HL-60 (cell line): ENCODE data around the gene TBX3.

Source experiments
- DNase-seq, 2 experiments: peaks; one replicate each; pipeline ENCODE4 v3.0.0-alpha.2; 2010 to 2020; ENCODE audit warnings: low read depth in 1 of 2, low spot score in 1 of 2
- H3K27ac ChIP-seq: fragments of 250-450 bp; sonication (Bioruptor Pico); replicated peaks from 2 replicates; pipeline ENCODE4 v1.5.1; 2020; ENCODE audit warnings: mild to moderate bottlenecking, moderate library complexity
- H3K27me3 ChIP-seq: fragments of 250-450 bp; sonication (Bioruptor Pico); 2 replicates; pipeline ENCODE4 v1.5.1; 2021; ENCODE audit warnings: mild to moderate bottlenecking, moderate library complexity; ENCODE audit not compliant: insufficient read depth, poor library complexity, severe bottlenecking
- H3K4me3 ChIP-seq: replicated peaks from 2 replicates; pipeline ENCODE4 v1.5.1; 2011; ENCODE audit warnings: mild to moderate bottlenecking, control low read depth, low read length; ENCODE audit not compliant: insufficient read depth
- GABPA ChIP-seq: IDR thresholded peaks from 2 replicates; pipeline ENCODE4 v1.6.1; 2012; ENCODE audit warnings: low read depth
- POLR2AphosphoS5 ChIP-seq: IDR thresholded peaks from 2 replicates; pipeline ENCODE4 v1.6.1; 2012; ENCODE audit warnings: low read depth
- REST ChIP-seq: IDR thresholded peaks from 2 replicates; pipeline ENCODE4 v1.6.1; 2012; ENCODE audit warnings: low read depth; ENCODE audit not compliant: insufficient replicate concordance
- SPI1 ChIP-seq: IDR thresholded peaks from 2 replicates; pipeline ENCODE4 v1.6.1; 2012; ENCODE audit warnings: low read depth, mild to moderate bottlenecking, borderline replicate concordance
- TF ChIP-seq, protein P1 (sequence below): IDR thresholded peaks from one replicate; pipeline ENCODE4 v1.5.1; 2011; ENCODE audit warnings: low read length, control low read depth, inconsistent platforms; ENCODE audit not compliant: insufficient read depth

Gene TBX3

GRCh38 chr12:114702462-114702861 is 18.5 kb upstream of the TBX3 start:
- Histone ChIP-seq H3K27ac (no peak overlapping the region), H3K4me3 (no peak overlapping the region), H3K27me3 (peaks cover 36% of the 10 kb centered on the region)
- no peak for DNase-seq
- TF ChIP-seq REST (no peak), POLR2AphosphoS5 (no peak), GABPA (no peak), SPI1 (no peak)
- TF ChIP-seq, protein P1, sequence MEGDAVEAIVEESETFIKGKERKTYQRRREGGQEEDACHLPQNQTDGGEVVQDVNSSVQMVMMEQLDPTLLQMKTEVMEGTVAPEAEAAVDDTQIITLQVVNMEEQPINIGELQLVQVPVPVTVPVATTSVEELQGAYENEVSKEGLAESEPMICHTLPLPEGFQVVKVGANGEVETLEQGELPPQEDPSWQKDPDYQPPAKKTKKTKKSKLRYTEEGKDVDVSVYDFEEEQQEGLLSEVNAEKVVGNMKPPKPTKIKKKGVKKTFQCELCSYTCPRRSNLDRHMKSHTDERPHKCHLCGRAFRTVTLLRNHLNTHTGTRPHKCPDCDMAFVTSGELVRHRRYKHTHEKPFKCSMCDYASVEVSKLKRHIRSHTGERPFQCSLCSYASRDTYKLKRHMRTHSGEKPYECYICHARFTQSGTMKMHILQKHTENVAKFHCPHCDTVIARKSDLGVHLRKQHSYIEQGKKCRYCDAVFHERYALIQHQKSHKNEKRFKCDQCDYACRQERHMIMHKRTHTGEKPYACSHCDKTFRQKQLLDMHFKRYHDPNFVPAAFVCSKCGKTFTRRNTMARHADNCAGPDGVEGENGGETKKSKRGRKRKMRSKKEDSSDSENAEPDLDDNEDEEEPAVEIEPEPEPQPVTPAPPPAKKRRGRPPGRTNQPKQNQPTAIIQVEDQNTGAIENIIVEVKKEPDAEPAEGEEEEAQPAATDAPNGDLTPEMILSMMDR = no peak

- Histone ChIP-seq H3K27me3 (peaks cover 43% of the 10 kb centered on the region), H3K4me3 (no peak overlapping the region), H3K27ac (no peak overlapping the region)
- no peak for DNase-seq
- no peak for TF ChIP-seq SPI1
- TF ChIP-seq POLR2AphosphoS5 = no peak
- TF ChIP-seq, protein P1 = no peak
- TF ChIP-seq REST = no peak
- no peak for TF ChIP-seq GABPA
These were observed 17.6 kb upstream of the TBX3 start for GRCh38 chr12:114701553-114701952.

GRCh38 chr12:114701104-114701414 is 17.1 kb upstream of the TBX3 start:
- no peak overlapping the region for H3K4me3 ChIP-seq
- no peak overlapping the region for H3K27ac ChIP-seq
- peaks cover 46% of the 10 kb centered on the region for H3K27me3 ChIP-seq
- DNase-seq = no peak
- TF ChIP-seq POLR2AphosphoS5 = no peak
- TF ChIP-seq GABPA = no peak
- TF ChIP-seq, protein P1 = no peak
- TF ChIP-seq REST = no peak
- TF ChIP-seq SPI1 = no peak
